C4-2B (cell line): ENCODE data around the gene WDR6.

Source experiments
- ZFX ChIP-seq: fragments of 450-650 bp; IDR thresholded peaks from 2 replicates; pipeline ENCODE4 v1.6.1; 2017
- TF ChIP-seq, protein P1 (sequence below): fragments of 450-650 bp; conservative IDR thresholded peaks from 2 replicates; pipeline ENCODE4 v1.5.1; 2017; ENCODE audit warnings: mild to moderate bottlenecking

DNA sequence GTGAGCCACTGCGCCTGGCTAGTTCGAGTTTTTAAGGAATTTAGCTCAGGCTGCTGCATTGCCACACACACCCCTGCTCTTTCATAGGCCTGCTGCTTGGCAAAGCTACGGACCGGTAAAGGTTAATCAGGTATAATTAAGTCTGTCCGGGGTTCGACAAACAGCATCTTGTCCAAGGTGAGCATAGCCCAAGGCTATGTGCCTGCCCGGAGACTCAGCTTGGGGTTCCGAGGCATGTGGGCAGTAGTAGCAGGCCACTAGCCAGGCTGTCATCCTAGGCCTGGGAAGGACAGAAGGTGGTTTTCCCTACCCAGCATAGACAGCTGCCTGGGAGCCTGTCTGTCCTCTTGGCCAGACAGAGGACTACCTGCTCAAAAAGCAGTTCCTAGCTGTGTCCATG lies 10.6 kb upstream of the WDR6 start:
- TF ChIP-seq, protein P1, sequence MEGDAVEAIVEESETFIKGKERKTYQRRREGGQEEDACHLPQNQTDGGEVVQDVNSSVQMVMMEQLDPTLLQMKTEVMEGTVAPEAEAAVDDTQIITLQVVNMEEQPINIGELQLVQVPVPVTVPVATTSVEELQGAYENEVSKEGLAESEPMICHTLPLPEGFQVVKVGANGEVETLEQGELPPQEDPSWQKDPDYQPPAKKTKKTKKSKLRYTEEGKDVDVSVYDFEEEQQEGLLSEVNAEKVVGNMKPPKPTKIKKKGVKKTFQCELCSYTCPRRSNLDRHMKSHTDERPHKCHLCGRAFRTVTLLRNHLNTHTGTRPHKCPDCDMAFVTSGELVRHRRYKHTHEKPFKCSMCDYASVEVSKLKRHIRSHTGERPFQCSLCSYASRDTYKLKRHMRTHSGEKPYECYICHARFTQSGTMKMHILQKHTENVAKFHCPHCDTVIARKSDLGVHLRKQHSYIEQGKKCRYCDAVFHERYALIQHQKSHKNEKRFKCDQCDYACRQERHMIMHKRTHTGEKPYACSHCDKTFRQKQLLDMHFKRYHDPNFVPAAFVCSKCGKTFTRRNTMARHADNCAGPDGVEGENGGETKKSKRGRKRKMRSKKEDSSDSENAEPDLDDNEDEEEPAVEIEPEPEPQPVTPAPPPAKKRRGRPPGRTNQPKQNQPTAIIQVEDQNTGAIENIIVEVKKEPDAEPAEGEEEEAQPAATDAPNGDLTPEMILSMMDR: no peak
- no peak for TF ChIP-seq ZFX
